ENCODE measurements around the gene TWNK.

DNA sequence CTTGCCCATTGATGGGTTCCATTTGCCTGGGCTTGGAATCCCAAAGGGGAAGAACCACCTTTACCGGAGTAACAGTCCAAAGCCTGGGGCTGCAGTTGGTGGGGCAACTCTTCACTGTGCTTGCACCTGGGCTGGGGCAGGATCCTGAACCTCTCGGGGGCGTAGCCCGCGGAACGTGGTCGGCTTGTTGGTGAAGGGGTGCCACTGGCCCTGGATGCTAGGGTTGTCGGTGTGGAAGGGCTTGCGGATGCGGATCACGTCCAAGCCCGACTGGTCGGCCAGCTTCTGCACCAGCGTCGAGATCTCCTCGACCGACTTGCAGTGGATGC, 756 bp upstream of the TWNK start:
- TF ChIP-seq POLR2AphosphoS5 (IDR thresholded peaks at IDR 0.05; ENCODE audit: low read depth, low read length): no peak
- TF ChIP-seq POLR2A (IDR thresholded peaks at IDR 0.05; ENCODE audit: low read depth, low read length): no peak

Data from GM12891 (cell line).